Vagina (tissue), 2 donors: ENCODE measurements around the gene FEM1C.

Experiments used
- POLR2AphosphoS5 ChIP-seq, 2 donors: sonication (generic); formaldehyde crosslinking; IDR thresholded peaks; one replicate each; pipeline ENCODE4 v1.9.0; 2017; ENCODE audit warnings: antibody characterized with exemption in 2 of 2, mild to moderate bottlenecking in 2 of 2, low read depth in 1 of 2; ENCODE audit not compliant: insufficient read depth in 1 of 2
- TF ChIP-seq, protein P1 (sequence below), 3 experiments: fragments of 450-650 bp in 2 of 3; fragments of 200-600 bp in 1 of 3; sonication (generic) in 1 of 3; IDR thresholded peaks; one replicate each; pipeline ENCODE4 v1.5.1; 2017 to 2019; ENCODE audit warnings: antibody characterized with exemption in 3 of 3, mild to moderate bottlenecking in 2 of 3, moderate library complexity in 2 of 3

DNA sequence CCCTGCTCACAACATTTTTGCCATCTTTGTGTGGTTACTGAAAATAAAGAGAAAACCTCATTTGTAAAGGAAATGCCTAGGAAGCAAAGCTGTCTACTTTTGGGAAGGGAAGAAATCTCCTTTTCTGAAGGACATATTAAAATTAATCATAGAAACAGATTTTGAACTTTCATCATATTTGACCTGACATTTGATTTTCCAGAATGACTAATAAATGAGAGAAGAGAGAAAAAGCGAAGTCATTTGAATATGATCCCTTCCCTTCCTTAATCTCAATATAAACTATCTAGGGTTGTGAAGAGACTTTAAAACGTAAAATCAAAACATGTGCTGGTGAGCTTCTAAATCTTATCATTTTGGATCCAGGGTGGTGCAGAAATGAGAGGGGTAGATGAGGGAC, 66.3 kb downstream of the FEM1C start:
- TF ChIP-seq, protein P1, sequence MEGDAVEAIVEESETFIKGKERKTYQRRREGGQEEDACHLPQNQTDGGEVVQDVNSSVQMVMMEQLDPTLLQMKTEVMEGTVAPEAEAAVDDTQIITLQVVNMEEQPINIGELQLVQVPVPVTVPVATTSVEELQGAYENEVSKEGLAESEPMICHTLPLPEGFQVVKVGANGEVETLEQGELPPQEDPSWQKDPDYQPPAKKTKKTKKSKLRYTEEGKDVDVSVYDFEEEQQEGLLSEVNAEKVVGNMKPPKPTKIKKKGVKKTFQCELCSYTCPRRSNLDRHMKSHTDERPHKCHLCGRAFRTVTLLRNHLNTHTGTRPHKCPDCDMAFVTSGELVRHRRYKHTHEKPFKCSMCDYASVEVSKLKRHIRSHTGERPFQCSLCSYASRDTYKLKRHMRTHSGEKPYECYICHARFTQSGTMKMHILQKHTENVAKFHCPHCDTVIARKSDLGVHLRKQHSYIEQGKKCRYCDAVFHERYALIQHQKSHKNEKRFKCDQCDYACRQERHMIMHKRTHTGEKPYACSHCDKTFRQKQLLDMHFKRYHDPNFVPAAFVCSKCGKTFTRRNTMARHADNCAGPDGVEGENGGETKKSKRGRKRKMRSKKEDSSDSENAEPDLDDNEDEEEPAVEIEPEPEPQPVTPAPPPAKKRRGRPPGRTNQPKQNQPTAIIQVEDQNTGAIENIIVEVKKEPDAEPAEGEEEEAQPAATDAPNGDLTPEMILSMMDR (IDR thresholded peaks at IDR 0.05), result no peak
- TF ChIP-seq POLR2AphosphoS5 (IDR thresholded peaks at IDR 0.05; ENCODE audit: insufficient read depth in 1 of 2, low read depth in 1 of 2), result no peak
